ENCODE data around the gene EMP3. TPM values are rescaled to one million over a fixed set of nuclear protein-coding genes. Genes with fewer than 3 reads are reported as not detected.

The EMP3 gene, protein sequence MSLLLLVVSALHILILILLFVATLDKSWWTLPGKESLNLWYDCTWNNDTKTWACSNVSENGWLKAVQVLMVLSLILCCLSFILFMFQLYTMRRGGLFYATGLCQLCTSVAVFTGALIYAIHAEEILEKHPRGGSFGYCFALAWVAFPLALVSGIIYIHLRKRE
- total RNA-seq = 94.1 and 196 TPM in 2 replicates

GRCh38 chr19:48325265-48325910 lies at the start of gene EMP3:
Gene EMP3, plus strand, starts transcription at chr19:48325552. Its CDS starts 1,293 bp downstream, at chr19:48326845.

GRCh38 chr19:48363810-48364597 lies 38.7 kb downstream of the EMP3 start, which contains the start of the genes SYNGR4 and TMEM143:
Gene SYNGR4, plus strand, starts transcription at chr19:48364367. Its CDS starts 1,476 bp downstream, at chr19:48365843.
Gene TMEM143, minus strand, starts transcription at chr19:48363940. Its CDS starts 20 bp downstream, at chr19:48363920.

Other genes starting within 250 kb of the EMP3 start
- gene PLA2G4C, start 214.7 kb upstream of the EMP3 start, total RNA-seq = 0.16 and 2.3 TPM in 2 replicates
- gene LIG1, start 155.2 kb upstream of the EMP3 start, total RNA-seq = 18.8 and 27.9 TPM in 2 replicates
- 1.8 and 4.2 TPM in 2 replicates for gene ZSWIM9, start 154.9 kb upstream of the EMP3 start, total RNA-seq
- 6.3 and 28.0 TPM in 2 replicates for gene CARD8, start 69.6 kb upstream of the EMP3 start, total RNA-seq
- gene ZNF114, start 55.5 kb upstream of the EMP3 start, total RNA-seq = 0.16 and 0.26 TPM in 2 replicates
- 2.6 and 12.5 TPM in 2 replicates for gene TMEM143, start 38.4 kb downstream of the EMP3 start, total RNA-seq
- not detected in 2 replicates for gene SYNGR4, start 38.8 kb downstream of the EMP3 start, total RNA-seq
- 205 and 376 TPM in 2 replicates for gene KDELR1, start 66.0 kb downstream of the EMP3 start, total RNA-seq
- 1.0 and 1.3 TPM in 2 replicates for gene GRIN2D, start 68.1 kb downstream of the EMP3 start, total RNA-seq
- gene GRWD1, start 120.4 kb downstream of the EMP3 start, total RNA-seq = 35.1 and 45.9 TPM in 2 replicates
- 0.26 and 0.88 TPM in 2 replicates for gene KCNJ14, start 130.0 kb downstream of the EMP3 start, total RNA-seq
- 24.7 and 34.3 TPM in 2 replicates for gene CYTH2, start 143.8 kb downstream of the EMP3 start, total RNA-seq
- 0.26 and 4.5 TPM in 2 replicates for gene LMTK3, start 186.3 kb downstream of the EMP3 start, total RNA-seq
- 0.08 TPM in 1 of 2 replicates, not detected in the other for gene SULT2B1, start 226.6 kb downstream of the EMP3 start, total RNA-seq